ENCODE measurements around the gene RAB40C.
A peak's percentile ranks its signal among the peaks of the same experiment; 100 is the strongest.

Gene RAB40C

DNA sequence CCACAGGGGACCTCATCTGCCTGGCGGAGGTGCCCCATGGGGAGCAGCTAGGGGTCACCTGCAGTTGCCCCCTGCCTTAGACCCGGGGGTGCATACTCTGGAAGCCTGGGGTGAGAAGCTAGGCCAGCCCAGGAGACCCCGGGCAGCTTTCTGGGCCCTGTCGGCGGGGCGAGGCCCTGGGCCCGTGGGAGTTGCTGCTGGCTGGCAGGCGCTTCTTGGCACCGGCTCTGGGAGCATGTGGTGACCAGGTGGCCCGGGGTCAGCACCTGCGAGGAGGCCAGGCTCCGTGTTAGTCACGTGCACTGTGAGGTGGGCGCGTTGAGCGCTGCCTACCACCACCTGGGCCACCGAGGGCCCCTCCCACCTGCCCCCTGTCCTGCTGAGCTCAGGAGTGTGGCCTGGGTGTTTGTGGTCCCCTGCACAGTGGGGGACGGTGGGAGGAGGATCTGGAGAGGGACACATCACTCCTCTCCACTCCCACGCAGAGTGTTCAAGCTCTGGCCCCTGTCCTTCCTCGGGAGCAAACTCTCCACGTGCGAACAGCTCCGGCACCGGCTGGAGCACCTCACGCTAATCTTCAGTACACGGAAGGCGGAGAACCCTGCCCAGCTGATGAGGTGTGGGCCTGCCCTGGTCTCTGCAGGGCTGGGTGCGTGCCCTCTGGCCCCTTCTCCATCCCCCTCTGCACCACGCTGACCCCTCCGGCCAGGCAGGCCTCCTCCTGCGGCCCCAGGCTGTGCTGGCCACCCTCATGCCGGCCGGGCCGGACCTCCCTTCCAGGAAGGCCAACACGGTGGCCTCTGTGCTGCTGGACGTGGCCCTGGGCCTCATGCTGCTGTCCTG is 14.3 kb upstream of the RAB40C start:
- no peak for DNase-seq (ENCODE audit: low read depth)

DNA sequence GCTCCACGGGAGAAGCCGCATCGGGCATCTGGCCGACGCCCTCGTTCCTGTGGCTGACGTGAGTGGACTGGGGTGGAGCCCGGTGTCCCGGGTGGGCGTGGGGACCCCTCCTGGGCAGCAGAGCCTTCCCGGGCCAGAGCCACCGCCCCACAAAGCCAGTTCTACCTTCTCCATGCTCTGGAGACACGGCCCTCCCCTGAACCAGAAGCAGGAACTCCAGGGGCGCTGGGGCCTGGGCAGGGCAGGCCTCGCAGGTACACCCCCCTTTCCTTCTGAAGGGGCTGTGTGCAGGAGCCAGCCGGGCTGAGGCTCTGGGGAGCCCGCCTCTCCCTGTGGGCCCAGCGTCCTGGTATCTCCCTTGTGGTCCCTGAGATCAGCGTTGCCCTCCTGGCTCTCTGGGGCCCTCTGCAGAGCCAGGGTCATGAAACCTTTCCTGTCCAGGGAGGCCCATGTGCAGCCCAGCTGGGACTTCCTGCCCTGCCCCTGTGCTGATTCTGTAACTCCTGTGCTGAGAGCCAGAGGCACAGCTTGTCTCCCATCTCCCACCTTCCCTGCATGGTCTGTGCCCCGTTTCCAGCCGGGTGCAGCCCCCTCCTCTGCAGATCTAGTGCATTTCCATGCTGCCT is 13.6 kb upstream of the RAB40C start:
- no peak for DNase-seq (ENCODE audit: low read depth)

GRCh38 chr16:576823-577201 is 13.1 kb upstream of the RAB40C start:
- no peak for DNase-seq (ENCODE audit: low read depth)

- no peak for DNase-seq (ENCODE audit: low read depth)
Measured at GRCh38 chr16:577796-578195, 12.1 kb upstream of the RAB40C start.

DNA sequence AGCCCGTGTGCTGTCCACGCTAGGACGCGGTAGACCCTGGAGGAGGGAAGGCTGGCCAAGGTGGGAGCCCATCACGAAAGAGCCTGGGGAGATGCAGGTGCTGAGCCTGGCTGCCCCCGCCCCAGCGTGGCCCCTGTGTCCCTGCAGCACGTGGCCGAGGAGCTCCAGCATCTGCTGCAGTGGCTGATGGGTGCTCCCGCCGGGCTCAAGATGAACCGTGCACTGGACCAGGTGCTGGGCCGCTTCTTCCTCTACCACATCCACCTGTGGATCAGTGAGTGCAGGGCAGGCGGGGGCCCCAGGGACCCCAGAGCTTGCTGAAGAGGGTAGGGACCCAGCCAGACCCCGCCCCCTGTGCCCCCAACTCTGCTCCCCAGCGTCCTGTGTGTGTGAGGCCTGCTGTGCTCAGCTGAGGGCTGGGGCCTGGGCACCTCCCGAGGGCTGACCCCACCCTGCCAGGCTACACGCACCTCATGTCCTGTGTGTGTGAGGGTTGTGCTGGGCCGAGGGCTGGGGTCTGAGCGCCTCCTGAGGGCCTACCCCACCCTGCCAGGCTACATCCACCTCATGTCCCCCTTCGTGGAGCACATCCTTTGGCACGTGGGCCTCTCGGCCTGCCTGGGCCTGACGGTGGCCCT is 11.5 kb upstream of the RAB40C start:
- DNase-seq (ENCODE audit: low read depth) = no peak

DNA sequence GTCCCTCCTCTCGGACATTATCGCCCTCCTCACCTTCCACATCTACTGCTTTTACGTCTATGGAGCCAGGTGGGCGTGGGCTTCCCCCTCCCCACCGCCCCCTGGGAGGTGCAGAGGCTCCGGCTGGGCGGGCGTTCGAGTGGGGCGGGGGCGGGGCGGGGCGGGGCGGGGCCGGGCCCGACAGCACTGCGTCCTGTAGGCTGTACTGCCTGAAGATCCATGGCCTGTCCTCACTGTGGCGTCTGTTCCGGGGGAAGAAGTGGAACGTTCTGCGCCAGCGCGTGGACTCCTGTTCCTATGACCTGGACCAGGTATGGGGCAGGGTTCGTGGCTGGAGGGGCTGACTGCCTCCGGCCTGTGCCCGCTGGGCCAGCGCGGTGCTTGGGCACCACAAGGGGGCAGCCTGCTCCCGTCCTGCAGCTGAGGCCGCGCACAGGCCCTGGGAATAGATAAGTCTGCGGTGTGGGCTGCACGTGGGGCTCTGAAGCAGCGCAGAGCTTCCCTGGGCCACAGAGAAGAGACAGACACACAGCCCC is 10.9 kb upstream of the RAB40C start:
- DNase-seq (ENCODE audit: low read depth) = peak; percentile 70

DNA sequence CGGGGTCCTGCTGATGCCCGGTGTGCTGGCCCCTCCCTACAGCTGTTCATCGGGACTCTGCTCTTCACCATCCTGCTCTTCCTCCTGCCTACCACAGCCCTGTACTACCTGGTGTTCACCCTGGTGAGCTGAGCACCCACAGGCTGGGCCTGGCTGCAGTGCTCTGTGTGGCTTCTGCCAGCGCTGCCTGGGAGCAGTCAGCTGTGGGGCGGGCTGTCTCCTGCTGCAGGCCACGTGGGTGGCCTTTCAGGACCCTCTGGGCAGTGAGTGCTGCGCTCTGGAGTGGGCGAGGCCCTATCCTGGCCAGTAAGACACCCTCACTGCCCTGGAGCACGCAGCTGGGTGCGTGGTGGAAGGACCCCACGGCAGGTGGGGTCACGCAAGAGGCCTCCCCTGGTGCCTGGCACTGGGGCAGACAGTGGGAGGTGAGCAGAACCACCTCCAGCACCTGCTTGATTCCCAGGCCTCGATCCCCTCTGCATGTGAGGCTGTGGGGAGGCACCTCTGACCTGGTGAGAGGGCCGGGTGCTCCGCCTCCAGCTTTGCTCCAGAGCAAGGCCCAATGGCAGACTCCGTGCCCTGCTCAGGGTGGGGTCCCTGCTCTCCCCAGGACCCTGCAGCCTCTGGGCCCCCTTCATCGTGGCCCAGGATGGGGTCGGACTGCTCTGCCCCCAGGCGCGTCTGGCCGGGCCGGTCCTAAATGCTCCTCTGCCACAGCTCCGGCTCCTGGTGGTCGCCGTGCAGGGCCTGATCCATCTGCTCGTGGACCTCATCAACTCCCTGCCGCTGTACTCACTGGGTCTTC is 9.5 kb upstream of the RAB40C start:
- DNase-seq (ENCODE audit: low read depth) = no peak

DNA sequence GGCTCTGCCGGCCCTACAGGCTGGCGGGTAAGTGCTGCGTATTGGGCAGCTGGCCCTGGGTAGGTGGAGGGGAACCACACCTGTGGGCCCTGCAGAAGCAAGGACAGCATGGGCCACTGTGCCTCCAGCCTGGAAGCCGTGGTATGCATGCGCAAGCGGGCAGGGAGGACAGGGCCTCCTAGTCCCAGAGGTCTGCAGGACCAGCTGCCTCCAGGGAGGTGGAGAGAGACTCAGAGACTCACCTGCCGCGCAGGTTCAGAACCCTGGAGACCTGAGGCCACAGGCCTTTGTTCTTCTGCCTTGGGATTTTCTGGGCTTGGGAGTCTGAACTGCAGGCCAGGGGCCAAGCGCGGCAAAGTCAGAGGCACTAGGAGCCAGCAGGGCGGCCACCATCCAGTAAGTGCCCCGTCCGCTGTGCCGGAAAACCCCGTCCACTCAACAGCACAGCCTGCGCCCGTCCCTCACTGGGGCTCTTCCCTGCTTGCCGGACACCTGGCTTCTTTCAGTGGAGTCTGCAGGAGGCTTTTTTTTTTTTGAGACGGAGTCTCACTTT is 8.8 kb upstream of the RAB40C start:
- no peak for DNase-seq (ENCODE audit: low read depth)

DNA sequence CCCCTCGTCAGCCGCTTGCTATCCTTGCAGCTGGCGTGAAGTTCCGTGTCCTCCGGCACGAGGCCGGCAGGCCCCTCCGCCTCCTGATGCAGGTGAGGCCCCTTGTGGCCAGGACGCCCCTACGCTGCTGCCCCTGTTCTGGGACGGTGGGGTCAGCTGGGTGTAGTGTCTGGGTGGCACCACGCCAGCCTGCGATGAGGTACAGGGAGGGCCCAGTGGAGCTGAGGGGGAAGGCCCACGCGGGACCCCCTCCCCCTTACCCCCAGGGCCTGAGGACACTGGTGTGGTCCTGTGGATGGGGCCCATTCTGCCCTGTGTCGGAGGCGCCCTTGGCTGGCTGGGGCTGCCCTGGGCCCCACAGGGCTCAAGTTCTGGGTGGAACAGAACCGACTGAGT is 7.7 kb upstream of the RAB40C start:
- DNase-seq (ENCODE audit: low read depth) = no peak

GRCh38 chr16:582614-583331 is 7.1 kb upstream of the RAB40C start:
- DNase-seq (ENCODE audit: low read depth) = no peak

- DNase-seq (ENCODE audit: low read depth) = no peak
Measured at GRCh38 chr16:583470-583814, 6.4 kb upstream of the RAB40C start.

DNA sequence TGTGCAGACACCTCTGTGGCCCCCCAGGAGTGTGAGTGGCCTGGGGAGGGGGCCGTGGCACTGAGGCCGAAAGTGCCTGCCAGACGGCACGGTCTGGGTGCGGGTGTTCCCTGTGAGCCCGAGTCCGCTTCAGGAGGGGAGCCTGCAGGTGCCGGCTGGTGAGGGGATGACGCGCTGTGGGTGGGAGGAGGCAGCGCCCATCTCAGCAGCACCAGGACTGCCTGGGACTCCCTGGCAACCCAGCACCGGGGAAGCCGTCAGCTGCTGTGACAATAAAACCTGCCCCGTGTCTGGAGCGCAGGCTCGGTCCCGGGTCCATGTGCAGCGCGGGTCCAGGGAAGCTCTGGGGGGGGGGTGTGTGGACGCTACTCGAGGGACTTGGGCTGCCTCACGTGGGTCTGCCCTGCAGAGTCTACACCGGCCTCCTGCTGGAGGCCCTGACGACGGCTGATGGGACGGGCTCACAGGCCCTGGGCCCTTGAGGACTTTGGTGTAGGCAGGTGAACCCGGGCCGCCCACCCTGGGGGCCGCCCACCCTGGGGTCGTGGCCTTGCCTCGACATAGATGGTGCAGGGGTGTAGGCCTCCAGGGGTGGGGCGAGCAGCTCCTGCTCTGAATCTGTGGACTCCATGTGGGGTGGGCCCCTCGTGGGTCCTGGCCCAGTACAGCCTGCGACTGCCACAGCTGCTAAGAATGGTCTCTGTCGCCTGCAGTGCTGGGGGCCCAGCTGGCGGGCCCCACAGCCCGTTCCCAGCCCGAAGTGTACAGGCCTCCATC is 5.9 kb upstream of the RAB40C start:
- DNase-seq (ENCODE audit: low read depth) = no peak

- no peak for DNase-seq (ENCODE audit: low read depth)
Measured at GRCh38 chr16:585351-585750, 4.5 kb upstream of the RAB40C start.

- DNase-seq (ENCODE audit: low read depth) = no peak
Measured at GRCh38 chr16:586047-586644, 3.7 kb upstream of the RAB40C start.

- DNase-seq (ENCODE audit: low read depth) = no peak
Measured at GRCh38 chr16:586645-587590, 2.9 kb upstream of the RAB40C start.

DNA sequence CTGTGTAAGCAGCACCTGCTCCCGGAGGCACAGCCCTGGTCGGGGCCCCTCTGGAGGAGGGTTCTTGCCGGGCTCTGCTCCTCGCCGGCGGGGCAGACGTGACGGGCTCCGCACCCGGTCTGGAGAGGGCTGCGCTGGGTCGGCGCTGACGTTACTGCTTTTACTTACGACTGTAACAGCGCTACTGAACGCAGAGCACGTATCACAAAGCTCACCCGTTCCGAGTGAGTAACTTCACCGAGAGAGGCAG is 1.3 kb upstream of the RAB40C start:
- DNase-seq (ENCODE audit: low read depth) = peak; percentile 65

GRCh38 chr16:588889-589657 is 793 bp upstream of the RAB40C start:
- DNase-seq (ENCODE audit: low read depth) = peak; percentile 96

- no peak for DNase-seq (ENCODE audit: low read depth)
Measured at GRCh38 chr16:590188-590814, 435 bp downstream of the RAB40C start.
